NCI-H2107 treated with DMSO at 0.1 percent for 48 hours (cell line): ENCODE measurements around the gene SDHB.
"Not testable (repeated sequence)": the region's sequence is repeated elsewhere in the genome, so short reads cannot be mapped to it uniquely, and the experiment has no call there.

Source experiments
- DNase-seq: peaks from one replicate; lab custom pipeline; 2025; ENCODE audit not compliant: unreplicated experiment; lab: John Stamatoyannopoulos, UW

The SDHB gene

GRCh38 chr1:17075470-17076255, 21.8 kb upstream of the SDHB start:
- DNase-seq, result peak; percentile 8

GRCh38 chr1:17071794-17072193, 18.0 kb upstream of the SDHB start:
- DNase-seq, result no peak

- no peak for DNase-seq
Observed at GRCh38 chr1:17070163-17070525, 16.3 kb upstream of the SDHB start.

- no peak for DNase-seq
Observed at GRCh38 chr1:17069452-17070162, 15.8 kb upstream of the SDHB start.

- DNase-seq, result no peak
Observed at GRCh38 chr1:17068789-17069188, 15.0 kb upstream of the SDHB start.

GRCh38 chr1:17067465-17068240, 13.8 kb upstream of the SDHB start:
- no peak for DNase-seq

- no peak for DNase-seq
Observed at GRCh38 chr1:17067069-17067426, 13.2 kb upstream of the SDHB start.

GRCh38 chr1:17066361-17067068, 12.7 kb upstream of the SDHB start:
- no peak for DNase-seq

GRCh38 chr1:17065666-17066065, 11.8 kb upstream of the SDHB start:
- DNase-seq, result no peak

- not testable (repeated sequence) for DNase-seq
Observed at GRCh38 chr1:17062751-17063150, 8.9 kb upstream of the SDHB start.

GRCh38 chr1:17061892-17062291, 8.1 kb upstream of the SDHB start:
- DNase-seq, result no peak

- DNase-seq, result no peak
Observed at GRCh38 chr1:17061486-17061885, 7.7 kb upstream of the SDHB start.

GRCh38 chr1:17060306-17060749, 6.5 kb upstream of the SDHB start:
- no peak for DNase-seq

GRCh38 chr1:17059391-17060305, 5.8 kb upstream of the SDHB start:
- peak; percentile 43 for DNase-seq

- no peak for DNase-seq
Observed at GRCh38 chr1:17056551-17056950, 2.7 kb upstream of the SDHB start.

- no peak for DNase-seq
Observed at GRCh38 chr1:17055801-17056200, 2.0 kb upstream of the SDHB start.

GRCh38 chr1:17053086-17053684, 647 bp downstream of the SDHB start:
- no peak for DNase-seq

- DNase-seq, result no peak
Observed at GRCh38 chr1:17052641-17053040, 1.2 kb downstream of the SDHB start.

GRCh38 chr1:17052038-17052437, 1.8 kb downstream of the SDHB start:
- DNase-seq, result no peak

GRCh38 chr1:17047924-17048323, 5.9 kb downstream of the SDHB start:
- DNase-seq, result no peak
